HepG2 (cell line): ENCODE data around the gene USP7. TPM values are rescaled to one million over a fixed set of nuclear protein-coding genes. Genes with fewer than 3 reads are reported as not detected.

Experiments used
- ARID2 ChIP-seq: sonication (generic); formaldehyde crosslinking; IDR thresholded peaks from 2 replicates; pipeline ENCODE4 v1.8.1; 2022; ENCODE audit warnings: mild to moderate bottlenecking, missing genetic modification reagents, borderline replicate concordance
- EHMT2 ChIP-seq: fragments of 200-600 bp; sonication (generic); IDR thresholded peaks from 2 replicates; pipeline ENCODE4 v1.7.0; 2017; ENCODE audit warnings: antibody characterized with exemption, low read depth, low read length, borderline replicate concordance
- FOXA1 ChIP-seq, 2 experiments: fragments of 450-650 bp in 1 of 2; sonication (generic) in 1 of 2; formaldehyde crosslinking in 1 of 2; IDR thresholded peaks; 2 replicates each; pipeline versions ENCODE4 v1.4.0 to v1.6.1; 2016 to 2020; ENCODE audit warnings: missing genetic modification reagents in 1 of 2
- JUN ChIP-seq: sonication (generic); formaldehyde crosslinking; IDR thresholded peaks from 2 replicates; pipeline ENCODE4 v1.4.0; 2020; ENCODE audit warnings: mild to moderate bottlenecking, missing genetic modification reagents
- MED13 ChIP-seq: sonication (generic); formaldehyde crosslinking; IDR thresholded peaks from 2 replicates; pipeline ENCODE4 v1.5.0; 2020; ENCODE audit warnings: missing genetic modification reagents
- PCBP2 ChIP-seq: fragments of 200-400 bp; formaldehyde crosslinking; optimal IDR thresholded peaks from 2 replicates; pipeline ENCODE3; 2018; ENCODE audit warnings: low read length, low read depth; ENCODE audit not compliant: poor library complexity, severe bottlenecking
- RARG ChIP-seq: sonication (generic); formaldehyde crosslinking; IDR thresholded peaks from 2 replicates; pipeline ENCODE4 v1.4.0; 2020; ENCODE audit warnings: low read depth, mild to moderate bottlenecking, missing genetic modification reagents
- YEATS4 ChIP-seq: sonication (generic); formaldehyde crosslinking; IDR thresholded peaks from 2 replicates; pipeline ENCODE4 v1.4.0; 2020; ENCODE audit warnings: missing genetic modification reagents, borderline replicate concordance
- ZNF563 ChIP-seq: sonication (generic); formaldehyde crosslinking; IDR thresholded peaks from 2 replicates; pipeline ENCODE4 v1.8.0; 2022; ENCODE audit warnings: mild to moderate bottlenecking, moderate library complexity, missing genetic modification reagents
- ZNF607 ChIP-seq: sonication (generic); formaldehyde crosslinking; IDR thresholded peaks from 2 replicates; pipeline ENCODE4 v1.5.1; 2020; ENCODE audit warnings: missing genetic modification reagents, mild to moderate bottlenecking, borderline replicate concordance
- ZNF781 ChIP-seq: sonication (generic); formaldehyde crosslinking; IDR thresholded peaks from 2 replicates; pipeline ENCODE4 v1.5.1; 2020; ENCODE audit warnings: borderline replicate concordance, mild to moderate bottlenecking, missing genetic modification reagents; ENCODE audit errors: not compliant biosample characterization
- ZSCAN9 ChIP-seq: IDR thresholded peaks from 2 replicates; pipeline ENCODE4 v1.6.1; 2016; ENCODE audit warnings: borderline replicate concordance
- polyA plus RNA-seq, 8 experiments: library from polyadenylated mRNA; depleted of rRNA in 3 of 8; stranded (reverse) in 7 of 8; unstranded in 1 of 8; fragments of >200 nt; fragmentation: Illumina TruSeq in 4 of 8; extraction: Trizol in 4 of 8; gene quantifications; 2 replicates each; pipeline versions ENCODE4 v1.2.1 to v1.2.3, GENCODE V29; 2011 to 2016; ENCODE audit warnings: low read depth in 4 of 8, missing spikeins in 1 of 8, mixed read lengths in 1 of 8; ENCODE audit not compliant: insufficient read depth in 1 of 8
- total RNA-seq, 5 experiments: library from RNA; depleted of rRNA; stranded (reverse); fragments of >200 nt; fragmentation: Illumina TruSeq; extraction: Trizol; gene quantifications; 2 replicates each; pipeline ENCODE4 v1.2.3, GENCODE V29; 2016; ENCODE audit warnings: low read depth in 1 of 5
- TF ChIP-seq, protein P1 (sequence below): sonication (generic); formaldehyde crosslinking; IDR thresholded peaks from 2 replicates; pipeline ENCODE4 v1.4.0; 2020; ENCODE audit warnings: missing genetic modification reagents, borderline replicate concordance
- TF ChIP-seq, protein P2 (sequence below): sonication (generic); formaldehyde crosslinking; IDR thresholded peaks from 2 replicates; pipeline ENCODE4 v1.5.0; 2020; ENCODE audit warnings: mild to moderate bottlenecking, missing genetic modification reagents
- TF ChIP-seq, protein P3 (sequence below): sonication (generic); formaldehyde crosslinking; IDR thresholded peaks from 2 replicates; pipeline ENCODE4 v1.5.0; 2020; ENCODE audit warnings: missing genetic modification reagents, mild to moderate bottlenecking, borderline replicate concordance
- TF ChIP-seq, protein P4 (sequence below): sonication (generic); formaldehyde crosslinking; IDR thresholded peaks from 2 replicates; pipeline ENCODE4 v1.5.0; 2020; ENCODE audit warnings: mild to moderate bottlenecking, missing genetic modification reagents
- TF ChIP-seq, protein P5 (sequence below): sonication (generic); formaldehyde crosslinking; IDR thresholded peaks from 2 replicates; pipeline ENCODE4 v1.4.0; 2020; ENCODE audit warnings: missing genetic modification reagents

Gene USP7
- total and polyA plus RNA-seq, 2 of the 13 experiments (the other 11 are each of a cell fraction or from before 2014, with no cell fraction given) = 52.5 to 173 TPM

DNA sequence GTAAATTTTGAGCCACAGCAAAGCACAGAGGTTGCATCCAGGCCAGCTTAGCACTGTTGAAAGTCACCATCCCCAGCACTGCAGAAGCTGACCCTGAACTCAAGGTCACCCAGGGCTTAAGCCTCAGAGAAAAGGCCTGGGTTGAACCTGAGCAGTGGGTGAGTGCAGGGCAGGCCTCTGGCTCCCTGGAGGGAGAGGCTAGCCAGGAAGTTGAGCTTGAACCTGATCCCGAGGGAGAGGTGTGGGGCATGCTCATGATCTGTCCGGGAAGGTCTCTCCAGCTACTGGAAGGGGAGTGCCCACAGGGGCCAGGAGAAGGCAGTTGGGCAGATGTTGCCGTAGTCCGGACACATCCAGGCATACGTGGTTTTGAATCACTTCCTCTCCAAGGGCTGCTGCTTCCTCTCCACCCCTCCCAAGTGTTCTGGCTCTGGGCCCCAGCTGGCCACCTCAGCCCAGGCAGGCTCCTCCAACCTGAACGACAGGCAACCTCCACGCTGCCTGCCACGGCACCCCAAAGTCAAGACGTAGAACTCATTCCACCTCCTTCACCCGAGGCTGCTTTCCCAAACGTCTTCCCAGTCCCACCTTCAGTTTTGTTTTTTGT is 113.3 kb downstream of the USP7 start (continued):
- TF ChIP-seq, protein P1, sequence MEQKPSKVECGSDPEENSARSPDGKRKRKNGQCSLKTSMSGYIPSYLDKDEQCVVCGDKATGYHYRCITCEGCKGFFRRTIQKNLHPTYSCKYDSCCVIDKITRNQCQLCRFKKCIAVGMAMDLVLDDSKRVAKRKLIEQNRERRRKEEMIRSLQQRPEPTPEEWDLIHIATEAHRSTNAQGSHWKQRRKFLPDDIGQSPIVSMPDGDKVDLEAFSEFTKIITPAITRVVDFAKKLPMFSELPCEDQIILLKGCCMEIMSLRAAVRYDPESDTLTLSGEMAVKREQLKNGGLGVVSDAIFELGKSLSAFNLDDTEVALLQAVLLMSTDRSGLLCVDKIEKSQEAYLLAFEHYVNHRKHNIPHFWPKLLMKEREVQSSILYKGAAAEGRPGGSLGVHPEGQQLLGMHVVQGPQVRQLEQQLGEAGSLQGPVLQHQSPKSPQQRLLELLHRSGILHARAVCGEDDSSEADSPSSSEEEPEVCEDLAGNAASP (CRISPR knock-in tag) = peak; percentile 100
- TF ChIP-seq YEATS4 (peak; percentile 78), JUN (CRISPR knock-in tag) (peak; percentile 45), ARID2 (CRISPR knock-in tag) (peak; percentile 78; the same call in 1 of the 2 replicates), PCBP2 (no peak), FOXA1 (IDR thresholded peaks at IDR 0.05) (no peak), FOXA1 (CRISPR knock-in tag; IDR thresholded peaks at IDR 0.05) (peak; percentile 18), ZNF607 (0 out of 2 replicates have a peak, but pooled peaks have one; percentile 60), ZNF781 (peak; percentile 63), ZSCAN9 (peak; percentile 91; the same call in 1 of the 2 replicates), MED13 (CRISPR knock-in tag) (0 out of 2 replicates have a peak, but pooled peaks have one; percentile 80), EHMT2 (no peak), ZNF563 (0 out of 2 replicates have a peak, but pooled peaks have one; percentile 31), RARG (CRISPR knock-in tag) (0 out of 2 replicates have a peak, but pooled peaks have one; percentile 22)
- TF ChIP-seq, protein P2, sequence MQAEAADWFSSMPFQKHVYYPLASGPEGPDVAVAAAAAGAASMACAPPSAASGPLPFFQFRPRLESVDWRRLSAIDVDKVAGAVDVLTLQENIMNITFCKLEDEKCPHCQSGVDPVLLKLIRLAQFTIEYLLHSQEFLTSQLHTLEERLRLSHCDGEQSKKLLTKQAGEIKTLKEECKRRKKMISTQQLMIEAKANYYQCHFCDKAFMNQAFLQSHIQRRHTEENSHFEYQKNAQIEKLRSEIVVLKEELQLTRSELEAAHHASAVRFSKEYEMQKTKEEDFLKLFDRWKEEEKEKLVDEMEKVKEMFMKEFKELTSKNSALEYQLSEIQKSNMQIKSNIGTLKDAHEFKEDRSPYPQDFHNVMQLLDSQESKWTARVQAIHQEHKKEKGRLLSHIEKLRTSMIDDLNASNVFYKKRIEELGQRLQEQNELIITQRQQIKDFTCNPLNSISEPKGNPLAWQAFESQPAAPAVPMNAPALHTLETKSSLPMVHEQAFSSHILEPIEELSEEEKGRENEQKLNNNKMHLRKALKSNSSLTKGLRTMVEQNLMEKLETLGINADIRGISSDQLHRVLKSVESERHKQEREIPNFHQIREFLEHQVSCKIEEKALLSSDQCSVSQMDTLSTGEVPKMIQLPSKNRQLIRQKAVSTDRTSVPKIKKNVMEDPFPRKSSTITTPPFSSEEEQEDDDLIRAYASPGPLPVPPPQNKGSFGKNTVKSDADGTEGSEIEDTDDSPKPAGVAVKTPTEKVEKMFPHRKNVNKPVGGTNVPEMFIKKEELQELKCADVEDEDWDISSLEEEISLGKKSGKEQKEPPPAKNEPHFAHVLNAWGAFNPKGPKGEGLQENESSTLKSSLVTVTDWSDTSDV = 0 out of 2 replicates have a peak, but pooled peaks have one; percentile 44
- TF ChIP-seq, protein P3, sequence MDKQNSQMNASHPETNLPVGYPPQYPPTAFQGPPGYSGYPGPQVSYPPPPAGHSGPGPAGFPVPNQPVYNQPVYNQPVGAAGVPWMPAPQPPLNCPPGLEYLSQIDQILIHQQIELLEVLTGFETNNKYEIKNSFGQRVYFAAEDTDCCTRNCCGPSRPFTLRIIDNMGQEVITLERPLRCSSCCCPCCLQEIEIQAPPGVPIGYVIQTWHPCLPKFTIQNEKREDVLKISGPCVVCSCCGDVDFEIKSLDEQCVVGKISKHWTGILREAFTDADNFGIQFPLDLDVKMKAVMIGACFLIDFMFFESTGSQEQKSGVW (CRISPR knock-in tag) = no peak
- TF ChIP-seq, protein P4, sequence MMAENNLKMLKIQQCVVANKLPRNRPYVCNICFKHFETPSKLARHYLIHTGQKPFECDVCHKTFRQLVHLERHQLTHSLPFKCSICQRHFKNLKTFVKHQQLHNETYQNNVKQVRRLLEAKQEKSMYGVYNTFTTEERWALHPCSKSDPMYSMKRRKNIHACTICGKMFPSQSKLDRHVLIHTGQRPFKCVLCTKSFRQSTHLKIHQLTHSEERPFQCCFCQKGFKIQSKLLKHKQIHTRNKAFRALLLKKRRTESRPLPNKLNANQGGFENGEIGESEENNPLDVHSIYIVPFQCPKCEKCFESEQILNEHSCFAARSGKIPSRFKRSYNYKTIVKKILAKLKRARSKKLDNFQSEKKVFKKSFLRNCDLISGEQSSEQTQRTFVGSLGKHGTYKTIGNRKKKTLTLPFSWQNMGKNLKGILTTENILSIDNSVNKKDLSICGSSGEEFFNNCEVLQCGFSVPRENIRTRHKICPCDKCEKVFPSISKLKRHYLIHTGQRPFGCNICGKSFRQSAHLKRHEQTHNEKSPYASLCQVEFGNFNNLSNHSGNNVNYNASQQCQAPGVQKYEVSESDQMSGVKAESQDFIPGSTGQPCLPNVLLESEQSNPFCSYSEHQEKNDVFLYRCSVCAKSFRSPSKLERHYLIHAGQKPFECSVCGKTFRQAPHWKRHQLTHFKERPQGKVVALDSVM (CRISPR knock-in tag) = peak; percentile 67
- TF ChIP-seq, protein P5, sequence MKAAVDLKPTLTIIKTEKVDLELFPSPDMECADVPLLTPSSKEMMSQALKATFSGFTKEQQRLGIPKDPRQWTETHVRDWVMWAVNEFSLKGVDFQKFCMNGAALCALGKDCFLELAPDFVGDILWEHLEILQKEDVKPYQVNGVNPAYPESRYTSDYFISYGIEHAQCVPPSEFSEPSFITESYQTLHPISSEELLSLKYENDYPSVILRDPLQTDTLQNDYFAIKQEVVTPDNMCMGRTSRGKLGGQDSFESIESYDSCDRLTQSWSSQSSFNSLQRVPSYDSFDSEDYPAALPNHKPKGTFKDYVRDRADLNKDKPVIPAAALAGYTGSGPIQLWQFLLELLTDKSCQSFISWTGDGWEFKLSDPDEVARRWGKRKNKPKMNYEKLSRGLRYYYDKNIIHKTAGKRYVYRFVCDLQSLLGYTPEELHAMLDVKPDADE (CRISPR knock-in tag) = no peak
